HCT116 (cell line): ENCODE results near the gene COPS9. TPM values are rescaled to one million over a fixed set of nuclear protein-coding genes. Genes with fewer than 3 reads are reported as not detected.

Experiments
- ATAC-seq: fragments of 200-7000 bp; cut with Tn5 transposase; 2 replicates; pipeline ENCODE4 v1.9.1; 2020; ENCODE audit warnings: mild to moderate bottlenecking, moderate library complexity
- BruUV-seq: library from RNA; stranded (reverse); fragments of 400-500 nt; replicated peaks from 2 replicates; lab custom pipeline; 2021; lab: Mats Ljungman, UMichigan
- CTCF ChIA-PET: fragments of 300-600 bp; sonication (Branson Sonifier 250); formaldehyde crosslinking; loops from one replicate; lab custom pipeline; 2021; ENCODE audit warnings: antibody characterized with exemption; lab: Charles Lee
- POLR2A ChIA-PET: fragments of 300-600, 350-600 bp; sonication (Branson Sonifier 250); formaldehyde crosslinking; loops from one replicate; lab custom pipeline; 2021; ENCODE audit warnings: antibody characterized with exemption; lab: Charles Lee
- RAD21 ChIA-PET, 2 experiments: fragments of 300-600 bp; sonication (Branson Sonifier 250); formaldehyde crosslinking; loops; one replicate each; lab custom pipeline; 2023; ENCODE audit warnings: low total read pairs in 2 of 2; ENCODE audit not compliant: uncharacterized antibody in 2 of 2, unreplicated experiment in 2 of 2, low non-redundant PET in 1 of 2; lab: Charles Lee
- DNase-seq: peaks from one replicate; pipeline ENCODE4 v3.0.0-alpha.2; 2010; ENCODE audit warnings: low read depth, low spot score
- H2AFZ ChIP-seq: fragments of 200-600 bp; shearing (Covaris generic), sonication (generic); 2 replicates; pipeline ENCODE4 v1.6.1; 2017; ENCODE audit warnings: low read depth, mixed run types, mixed read lengths, antibody characterized with exemption, low read length; ENCODE audit not compliant: poor library complexity, severe bottlenecking
- H3K27ac ChIP-seq: 2 replicates; pipeline ENCODE4 v1.5.1; 2012; ENCODE audit warnings: low read depth, low read length
- H3K27me3 ChIP-seq: fragments of 200-600 bp; sonication (generic); 2 replicates; pipeline ENCODE4 v1.6.1; 2016; ENCODE audit warnings: mixed run types, low read length, mixed read lengths; ENCODE audit not compliant: insufficient read depth
- H3K36me3 ChIP-seq, 2 experiments: fragments of 200-500 bp in 1 of 2; fragments of 200-600 bp in 1 of 2; sonication (Bioruptor generic) in 1 of 2; sonication (generic) in 1 of 2; 2 replicates each; pipeline versions ENCODE4 v1.5.1 to v1.6.1; 2014 to 2016; ENCODE audit warnings: low read length in 2 of 2, inconsistent platforms in 1 of 2, mixed read lengths in 1 of 2, mixed run types in 1 of 2; ENCODE audit not compliant: insufficient read depth in 2 of 2, control insufficient read depth in 1 of 2
- H3K4me1 ChIP-seq, 2 experiments: fragments of 200-600 bp in 1 of 2; sonication (generic) in 1 of 2; 2 replicates each; pipeline versions ENCODE4 v1.5.1 to v1.6.1; 2012 to 2017; ENCODE audit warnings: low read length in 2 of 2, inconsistent platforms in 1 of 2, mild to moderate bottlenecking in 1 of 2, mixed read lengths in 1 of 2, mixed run types in 1 of 2, moderate library complexity in 1 of 2; ENCODE audit not compliant: insufficient read depth in 2 of 2, control insufficient read depth in 1 of 2
- H3K4me2 ChIP-seq: fragments of 200-600 bp; sonication (generic); 2 replicates; pipeline ENCODE4 v1.6.1; 2017; ENCODE audit warnings: mixed run types, low read length, mixed read lengths
- H3K4me3 ChIP-seq, 2 experiments: fragments of 200-600 bp in 1 of 2; sonication (generic) in 1 of 2; replicated peaks in 1 of 2; 2 replicates each; pipeline ENCODE4 v1.5.1; 2011 to 2016; ENCODE audit warnings: low read length in 2 of 2, control low read depth in 1 of 2, low read depth in 1 of 2, mild to moderate bottlenecking in 1 of 2, mixed read lengths in 1 of 2, mixed run types in 1 of 2
- H3K79me2 ChIP-seq: fragments of 200-600 bp; sonication (generic); 2 replicates; pipeline ENCODE4 v1.6.1; 2017; ENCODE audit warnings: mild to moderate bottlenecking, mixed run types, low read length, moderate library complexity, mixed read lengths; ENCODE audit not compliant: insufficient read depth
- H3K9ac ChIP-seq: fragments of 200-600 bp; sonication (generic); 2 replicates; pipeline ENCODE4 v1.6.1; 2016; ENCODE audit warnings: low read length, mixed read lengths
- H3K9me2 ChIP-seq: fragments of 200-600 bp; sonication (generic), shearing (Covaris generic); 2 replicates; pipeline ENCODE4 v1.6.1; 2017; ENCODE audit warnings: mixed run types, mild to moderate bottlenecking, moderate library complexity; ENCODE audit not compliant: insufficient read depth
- H3K9me3 ChIP-seq, 2 experiments: fragments of 200-500 bp in 1 of 2; fragments of 200-600 bp in 1 of 2; sonication (Bioruptor generic) in 1 of 2; sonication (generic) in 1 of 2; 2 replicates each; pipeline ENCODE4 v1.6.1; 2014 to 2017; ENCODE audit warnings: low read length in 2 of 2, mixed read lengths in 2 of 2, inconsistent platforms in 1 of 2, low read depth in 1 of 2, mild to moderate bottlenecking in 1 of 2, mixed run types in 1 of 2, moderate library complexity in 1 of 2; ENCODE audit not compliant: control insufficient read depth in 1 of 2, insufficient read depth in 1 of 2
- H4K20me1 ChIP-seq: fragments of 200-600 bp; sonication (generic), shearing (Covaris generic); 2 replicates; pipeline ENCODE4 v1.6.1; 2017; ENCODE audit warnings: mixed run types, mild to moderate bottlenecking, moderate library complexity; ENCODE audit not compliant: insufficient read depth
- CEBPB ChIP-seq: IDR thresholded peaks from 2 replicates; pipeline ENCODE4 v1.6.1; 2012; ENCODE audit warnings: low read depth
- RAD21 ChIP-seq: IDR thresholded peaks from 2 replicates; pipeline ENCODE4 v1.6.1; 2012; ENCODE audit warnings: low read depth, mild to moderate bottlenecking
- SIN3A ChIP-seq: IDR thresholded peaks from 2 replicates; pipeline ENCODE4 v1.6.1; 2012; ENCODE audit warnings: low read depth
- SP1 ChIP-seq: IDR thresholded peaks from 2 replicates; pipeline ENCODE4 v1.6.1; 2012; ENCODE audit warnings: low read depth
- intact Hi-C: fragments of 100-400 bp; cut with micrococcal nuclease; formaldehyde crosslinking; loops from 2 replicates; pipeline ENCODE4 v1.10.0; 2022
- total RNA-seq: library from RNA; stranded (reverse); gene quantifications from one replicate; pipeline ENCODE4 v1.2.1, GENCODE V29; 2021; ENCODE audit not compliant: unreplicated experiment
- TF ChIP-seq, protein P1 (sequence below), 3 experiments: fragments of 200-600 bp in 1 of 3; sonication (generic) in 1 of 3; IDR thresholded peaks in 2 of 3; conservative IDR thresholded peaks in 1 of 3; 2 replicates each; pipeline ENCODE4 v1.5.1; 2012 to 2017; ENCODE audit warnings: low read depth in 2 of 3, low read length in 2 of 3, antibody characterized with exemption in 1 of 3, borderline replicate concordance in 1 of 3, control low read depth in 1 of 3, mild to moderate bottlenecking in 1 of 3, mixed read lengths in 1 of 3, mixed run types in 1 of 3, moderate library complexity in 1 of 3; ENCODE audit not compliant: insufficient read depth in 1 of 3
- TF ChIP-seq, protein P2 (sequence below): IDR thresholded peaks from 2 replicates; pipeline ENCODE4 v1.6.1; 2012
- TF ChIP-seq, protein P3 (sequence below): IDR thresholded peaks from 2 replicates; pipeline ENCODE4 v1.6.1; 2012

Gene COPS9
- total RNA-seq, 1 experiment from 2014 or later = 111 TPM

DNA sequence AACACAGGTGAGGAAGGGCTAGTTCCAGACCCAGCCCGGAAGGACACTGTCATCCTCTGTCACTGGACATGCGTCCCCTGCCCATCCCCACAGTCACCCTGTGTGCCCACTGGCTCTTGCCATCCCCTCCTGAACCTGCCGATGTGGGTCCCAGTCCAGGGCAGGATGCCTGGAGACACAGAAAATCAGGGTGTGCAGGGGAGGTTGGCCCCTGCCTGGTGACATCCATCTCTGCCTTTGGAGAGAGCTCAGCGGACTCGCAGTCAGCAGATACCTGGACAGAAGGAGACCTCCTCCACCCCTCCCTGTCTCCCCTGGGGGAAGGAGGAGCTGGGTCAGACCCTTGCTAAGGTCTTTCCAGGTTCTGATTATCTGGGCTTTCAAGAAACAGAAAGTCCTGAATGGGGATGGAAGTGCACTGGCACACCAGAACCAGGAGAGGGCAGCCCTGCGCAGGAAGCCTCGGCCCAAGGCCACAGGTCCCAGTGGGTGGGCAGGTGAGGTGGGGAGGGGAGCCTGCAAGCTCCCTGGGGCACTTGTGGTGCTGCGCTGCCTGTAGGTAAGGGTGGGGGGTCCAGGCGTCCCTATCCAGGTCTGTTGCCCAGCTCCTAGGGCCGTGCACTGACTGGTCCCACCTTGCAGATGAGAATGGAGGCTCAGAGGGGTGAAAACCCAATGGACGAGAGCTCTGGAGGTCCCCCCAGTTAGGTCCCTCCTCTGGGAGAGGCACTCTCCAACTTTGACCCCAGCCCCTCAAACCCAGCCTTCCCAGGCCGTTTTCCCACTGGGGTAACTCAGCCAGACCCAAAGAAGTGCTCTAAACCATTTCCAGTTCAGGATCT, 14.1 kb upstream of the COPS9 start:
- no peak overlapping the region for H3K4me3 ChIP-seq
- CTCF ChIA-PET = interaction anchor here (0.9 to 1.7 kb wide), 5 partner anchors 9 to 347 kb away, joined by 3 to 6 read pairs (median 4); no protein-coding TSS in a partner anchor
- no peak overlapping the region for H3K9ac ChIP-seq
- no peaks in the 10 kb centered on the region for H3K79me2 ChIP-seq
- no peaks in the 10 kb centered on the region for H3K4me1 ChIP-seq
- RAD21 ChIA-PET = interaction anchor here in 1 of 2 experiments (0.6 kb wide), 1 partner anchor 125 kb away, joined by 3 read pairs; no protein-coding TSS in a partner anchor
- no peaks in the 10 kb centered on the region for H4K20me1 ChIP-seq
- no peaks in the 10 kb centered on the region for H3K36me3 ChIP-seq
- no TSS peak for BruUV-seq
- H3K27ac ChIP-seq = no peak overlapping the region
- POLR2A ChIA-PET = no interaction called here
- 0 out of 2 replicates have a peak, but pooled peaks cover 6% of the 10 kb centered on the region for H3K27me3 ChIP-seq
- H2AFZ ChIP-seq = no peak overlapping the region
- intact Hi-C loops = loop anchor here (5.0 kb wide), 1 partner anchor 302 kb away; no protein-coding TSS in a partner anchor
- ATAC-seq = peak; percentile 92
- peaks cover 0 to 2% of the 10 kb centered on the region in 2 experiments; a peak in 1 of 4 replicates for H3K9me3 ChIP-seq
- H3K4me2 ChIP-seq = peak overlapping the region; percentile 40
- no peak for TF ChIP-seq SIN3A
- TF ChIP-seq, protein P1, sequence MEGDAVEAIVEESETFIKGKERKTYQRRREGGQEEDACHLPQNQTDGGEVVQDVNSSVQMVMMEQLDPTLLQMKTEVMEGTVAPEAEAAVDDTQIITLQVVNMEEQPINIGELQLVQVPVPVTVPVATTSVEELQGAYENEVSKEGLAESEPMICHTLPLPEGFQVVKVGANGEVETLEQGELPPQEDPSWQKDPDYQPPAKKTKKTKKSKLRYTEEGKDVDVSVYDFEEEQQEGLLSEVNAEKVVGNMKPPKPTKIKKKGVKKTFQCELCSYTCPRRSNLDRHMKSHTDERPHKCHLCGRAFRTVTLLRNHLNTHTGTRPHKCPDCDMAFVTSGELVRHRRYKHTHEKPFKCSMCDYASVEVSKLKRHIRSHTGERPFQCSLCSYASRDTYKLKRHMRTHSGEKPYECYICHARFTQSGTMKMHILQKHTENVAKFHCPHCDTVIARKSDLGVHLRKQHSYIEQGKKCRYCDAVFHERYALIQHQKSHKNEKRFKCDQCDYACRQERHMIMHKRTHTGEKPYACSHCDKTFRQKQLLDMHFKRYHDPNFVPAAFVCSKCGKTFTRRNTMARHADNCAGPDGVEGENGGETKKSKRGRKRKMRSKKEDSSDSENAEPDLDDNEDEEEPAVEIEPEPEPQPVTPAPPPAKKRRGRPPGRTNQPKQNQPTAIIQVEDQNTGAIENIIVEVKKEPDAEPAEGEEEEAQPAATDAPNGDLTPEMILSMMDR (IDR thresholded peaks at IDR 0.05 in 2 of 3, conservative IDR thresholded peaks at IDR 0.05 in 1 of 3; ENCODE audit: borderline replicate concordance in 1 of 3, insufficient read depth in 1 of 3, low read depth in 2 of 3, low read length in 2 of 3) = peak; percentile 51 to 90 (median 86); a peak in 5 of 6 replicates
- TF ChIP-seq, protein P2, sequence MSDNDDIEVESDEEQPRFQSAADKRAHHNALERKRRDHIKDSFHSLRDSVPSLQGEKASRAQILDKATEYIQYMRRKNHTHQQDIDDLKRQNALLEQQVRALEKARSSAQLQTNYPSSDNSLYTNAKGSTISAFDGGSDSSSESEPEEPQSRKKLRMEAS = no peak
- no peak for TF ChIP-seq SP1
- TF ChIP-seq, protein P3, sequence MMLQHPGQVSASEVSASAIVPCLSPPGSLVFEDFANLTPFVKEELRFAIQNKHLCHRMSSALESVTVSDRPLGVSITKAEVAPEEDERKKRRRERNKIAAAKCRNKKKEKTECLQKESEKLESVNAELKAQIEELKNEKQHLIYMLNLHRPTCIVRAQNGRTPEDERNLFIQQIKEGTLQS = no peak
- peak; percentile 84 for TF ChIP-seq RAD21
- TF ChIP-seq CEBPB = no peak
- H3K9me2 ChIP-seq = no peaks in the 10 kb centered on the region
- DNase-seq = peak; percentile 33
